ENCODE measurements around the gene CHIT1. TPM values are rescaled to one million over a fixed set of nuclear protein-coding genes. Genes with fewer than 3 reads are reported as not detected.

The CHIT1 gene
- total RNA-seq, 2 donors from 2014 or later = 0.30 TPM; not detected in 1

- TF ChIP-seq CTCF (IDR thresholded peaks at IDR 0.05) = no peak
- Histone ChIP-seq H3K9me3 (no peaks in the 10 kb centered on the region), H3K36me3 (no peaks in the 10 kb centered on the region), H3K4me1 (no peaks in the 10 kb centered on the region), H3K9ac (ENCODE audit: low read depth in 2 of 2, low read length in 2 of 2) (peak overlapping the region in 1 of 2 donors; percentile 52), H3K27me3 (no peaks in the 10 kb centered on the region), H3K4me3 (peak overlapping the region; percentile 24), H3K27ac (peak overlapping the region; percentile 58)
- no peak for DNase-seq
- intact Hi-C loops (cut with DNase I) = loop anchor here (2.0 to 5.0 kb wide), 2 partner anchors 35 to 66 kb away; partner anchors contain the start of gene BTG2
Observed at GRCh38 chr1:203272633-203273205, 43.2 kb upstream of the CHIT1 start.

- TF ChIP-seq CTCF (IDR thresholded peaks at IDR 0.05) = no peak
- Histone ChIP-seq H3K4me3 (no peak overlapping the region), H3K27ac (no peak overlapping the region), H3K9me3 (no peaks in the 10 kb centered on the region), H3K4me1 (no peaks in the 10 kb centered on the region), H3K36me3 (no peaks in the 10 kb centered on the region), H3K27me3 (no peaks in the 10 kb centered on the region), H3K9ac (ENCODE audit: low read depth in 2 of 2, low read length in 2 of 2) (no peak overlapping the region)
- intact Hi-C loops (cut with DNase I) = loop anchor here (2.0 to 5.0 kb wide), 2 partner anchors 35 to 67 kb away; partner anchors contain the start of gene BTG2
- DNase-seq = peak; percentile 25
Observed at GRCh38 chr1:203271962-203272632, 42.6 kb upstream of the CHIT1 start.

GRCh38 chr1:203271018-203271743 is 41.7 kb upstream of the CHIT1 start:
- TF ChIP-seq CTCF (IDR thresholded peaks at IDR 0.05) = no peak
- Histone ChIP-seq H3K9me3 (no peaks in the 10 kb centered on the region), H3K36me3 (no peaks in the 10 kb centered on the region), H3K4me1 (no peaks in the 10 kb centered on the region), H3K4me3 (no peak overlapping the region), H3K9ac (ENCODE audit: low read depth in 2 of 2, low read length in 2 of 2) (peak overlapping the region in 1 of 2 donors; percentile 16), H3K27me3 (no peaks in the 10 kb centered on the region), H3K27ac (no peak overlapping the region)
- DNase-seq = peak; percentile 78
- intact Hi-C loops (cut with DNase I) = loop anchor here (5.0 kb wide), 1 partner anchor 36 kb away; the partner anchor contains the start of gene BTG2

- no peaks in the 10 kb centered on the region for H3K27me3 ChIP-seq
- no peak overlapping the region for H3K27ac ChIP-seq
- peak overlapping the region in 1 of 2 donors; percentile 16 for H3K9ac ChIP-seq (ENCODE audit: low read depth in 2 of 2, low read length in 2 of 2)
- H3K4me3 ChIP-seq = no peak overlapping the region
- no peaks in the 10 kb centered on the region for H3K9me3 ChIP-seq
- no peaks in the 10 kb centered on the region for H3K4me1 ChIP-seq
- no peaks in the 10 kb centered on the region for H3K36me3 ChIP-seq
- no peak for DNase-seq
- intact Hi-C loops (cut with DNase I) = loop anchor here (5.0 kb wide), 1 partner anchor 37 kb away; the partner anchor contains the start of gene BTG2
- no peak for TF ChIP-seq CTCF (IDR thresholded peaks at IDR 0.05)
Observed at GRCh38 chr1:203270448-203270847, 41.0 kb upstream of the CHIT1 start.

- DNase-seq = no peak
- H3K4me3 ChIP-seq = no peak overlapping the region
- no peaks in the 10 kb centered on the region for H3K4me1 ChIP-seq
- H3K27me3 ChIP-seq = no peaks in the 10 kb centered on the region
- H3K36me3 ChIP-seq = no peaks in the 10 kb centered on the region
- H3K27ac ChIP-seq = no peak overlapping the region
- intact Hi-C loops (cut with DNase I) = loop anchor here (5.0 to 10.0 kb wide), 3 partner anchors 38 to 232 kb away; partner anchors contain the start of gene BTG2
- H3K9ac ChIP-seq (ENCODE audit: low read depth in 2 of 2, low read length in 2 of 2) = no peak overlapping the region
- TF ChIP-seq CTCF (IDR thresholded peaks at IDR 0.05) = no peak
- H3K9me3 ChIP-seq = no peaks in the 10 kb centered on the region
Observed at GRCh38 chr1:203269654-203270020, 40.2 kb upstream of the CHIT1 start.

Data from colonic mucosa (tissue), 4 donors.